Astrocyte (in vitro differentiated cells and primary cell): ENCODE data around the gene EN2. TPM values are rescaled to one million over a fixed set of nuclear protein-coding genes. Genes with fewer than 3 reads are reported as not detected.

Experiments used
- DNase-seq: peaks from one replicate; pipeline ENCODE4 v3.0.0-alpha.2; 2010; ENCODE audit warnings: low read depth
- FAIRE-seq: peaks from 2 replicates; lab custom pipeline; 2011; peaks lifted over from hg19 to GRCh38; lab: Jason Lieb, UNC
- H2AFZ ChIP-seq: 2 replicates; pipeline ENCODE4 v1.6.0; 2012; ENCODE audit warnings: low read depth, low read length, inconsistent platforms
- H3K27ac ChIP-seq: 2 replicates; pipeline ENCODE4 v1.5.1; 2011; ENCODE audit warnings: low read depth, low read length, inconsistent platforms
- H3K27me3 ChIP-seq: 2 replicates; pipeline ENCODE4 v1.6.0; 2011; ENCODE audit warnings: low read length, inconsistent platforms; ENCODE audit not compliant: insufficient read depth
- H3K36me3 ChIP-seq: 2 replicates; pipeline ENCODE4 v1.5.1; 2011; ENCODE audit warnings: low read length, inconsistent platforms; ENCODE audit not compliant: insufficient read depth
- H3K4me1 ChIP-seq: 2 replicates; pipeline ENCODE4 v1.5.1; 2011; ENCODE audit warnings: low read length, inconsistent platforms; ENCODE audit not compliant: insufficient read depth
- H3K4me2 ChIP-seq: 2 replicates; pipeline ENCODE4 v1.6.0; 2012; ENCODE audit warnings: low read length, inconsistent platforms
- H3K4me3 ChIP-seq: 2 replicates; pipeline ENCODE4 v1.5.1; 2011; ENCODE audit warnings: low read depth, mild to moderate bottlenecking, low read length, inconsistent platforms; ENCODE audit not compliant: insufficient read depth
- H3K79me2 ChIP-seq: 2 replicates; pipeline ENCODE4 v1.6.0; 2012; ENCODE audit warnings: mild to moderate bottlenecking, low read length, inconsistent platforms; ENCODE audit not compliant: insufficient read depth
- H3K9ac ChIP-seq: 2 replicates; pipeline ENCODE4 v1.6.0; 2012; ENCODE audit warnings: mild to moderate bottlenecking, low read length, inconsistent platforms
- H3K9me3 ChIP-seq: 2 replicates; pipeline ENCODE4 v1.5.1; 2012; ENCODE audit warnings: low read depth, mild to moderate bottlenecking, low read length, inconsistent platforms; ENCODE audit not compliant: insufficient read depth
- H4K20me1 ChIP-seq: 2 replicates; pipeline ENCODE4 v1.6.0; 2012; ENCODE audit warnings: low read length, inconsistent platforms; ENCODE audit not compliant: insufficient read depth
- H3K27ac Mint-ChIP-seq: one replicate; pipeline ENCODE4 v1.8.0; 2021; ENCODE audit warnings: mild to moderate bottlenecking, mixed read lengths; ENCODE audit not compliant: unreplicated experiment
- H3K27me3 Mint-ChIP-seq: one replicate; pipeline ENCODE4 v1.8.0; 2021; ENCODE audit warnings: low read depth, mixed read lengths; ENCODE audit not compliant: unreplicated experiment
- H3K36me3 Mint-ChIP-seq: one replicate; pipeline ENCODE4 v1.8.0; 2021; ENCODE audit warnings: low read depth, mixed read lengths; ENCODE audit not compliant: unreplicated experiment
- H3K4me1 Mint-ChIP-seq: one replicate; pipeline ENCODE4 v1.8.0; 2021; ENCODE audit warnings: low read depth, mixed read lengths; ENCODE audit not compliant: unreplicated experiment
- H3K4me3 Mint-ChIP-seq: one replicate; pipeline ENCODE4 v1.8.0; 2021; ENCODE audit warnings: mild to moderate bottlenecking, moderate library complexity, mixed read lengths; ENCODE audit not compliant: unreplicated experiment
- H3K9me3 Mint-ChIP-seq: one replicate; pipeline ENCODE4 v1.8.0; 2021; ENCODE audit warnings: mild to moderate bottlenecking, mixed read lengths; ENCODE audit not compliant: unreplicated experiment
- CTCF ChIP-seq: IDR thresholded peaks from 2 replicates; pipeline ENCODE4 v1.5.1; 2011; ENCODE audit warnings: low read depth, mild to moderate bottlenecking, inconsistent platforms, low read length, moderate library complexity; ENCODE audit not compliant: insufficient read depth
- EZH2 ChIP-seq: IDR thresholded peaks from 2 replicates; pipeline ENCODE4 v1.6.1; 2012; ENCODE audit warnings: mild to moderate bottlenecking, low read length, inconsistent platforms; ENCODE audit not compliant: insufficient read depth
- total RNA-seq: library from RNA; stranded (reverse); gene quantifications from 2 replicates; pipeline ENCODE4 v1.2.1, GENCODE V29; 2021

Gene EN2
- total RNA-seq, 1 donor from 2014 or later = not detected

GRCh38 chr7:155506854-155507337 is 49.0 kb downstream of the EN2 start:
- Mint-ChIP-seq H3K36me3 (no peaks in the 10 kb centered on the region), H3K4me3 (peak overlapping the region; percentile 48), H3K4me1 (peaks cover 11% of the 10 kb centered on the region), H3K9me3 (peaks cover 9% of the 10 kb centered on the region), H3K27me3 (peaks cover 93% of the 10 kb centered on the region), H3K27ac (no peak overlapping the region)
- H3K27ac ChIP-seq = no peak overlapping the region
- H3K9me3 ChIP-seq = no peaks in the 10 kb centered on the region
- no peaks in the 10 kb centered on the region for H4K20me1 ChIP-seq
- DNase-seq = no peak
- FAIRE-seq = no peak
- no peak overlapping the region for H3K9ac ChIP-seq
- peaks cover 78% of the 10 kb centered on the region for H3K27me3 ChIP-seq
- no peaks in the 10 kb centered on the region for H3K36me3 ChIP-seq
- H3K4me3 ChIP-seq = no peak overlapping the region
- no peaks in the 10 kb centered on the region for H3K4me1 ChIP-seq
- no peaks in the 10 kb centered on the region for H3K79me2 ChIP-seq
- TF ChIP-seq CTCF (no peak), EZH2 (no peak)
- H2AFZ ChIP-seq = no peak overlapping the region
- H3K4me2 ChIP-seq = no peak overlapping the region

GRCh38 chr7:155507576-155507975 is 49.6 kb downstream of the EN2 start:
- H4K20me1 ChIP-seq = no peaks in the 10 kb centered on the region
- no peak overlapping the region for H3K27ac ChIP-seq
- Mint-ChIP-seq H3K27ac (no peak overlapping the region), H3K9me3 (peaks cover 9% of the 10 kb centered on the region), H3K4me1 (peaks cover 11% of the 10 kb centered on the region), H3K36me3 (no peaks in the 10 kb centered on the region), H3K27me3 (peaks cover 94% of the 10 kb centered on the region), H3K4me3 (no peak overlapping the region)
- H3K79me2 ChIP-seq = no peaks in the 10 kb centered on the region
- FAIRE-seq (no peak), DNase-seq (no peak)
- H3K9me3 ChIP-seq = no peaks in the 10 kb centered on the region
- H3K27me3 ChIP-seq = peaks cover 80% of the 10 kb centered on the region
- no peak overlapping the region for H3K4me2 ChIP-seq
- no peak overlapping the region for H2AFZ ChIP-seq
- no peak overlapping the region for H3K4me3 ChIP-seq
- no peaks in the 10 kb centered on the region for H3K36me3 ChIP-seq
- no peak for TF ChIP-seq CTCF
- no peak for TF ChIP-seq EZH2
- no peak overlapping the region for H3K9ac ChIP-seq
- H3K4me1 ChIP-seq = no peaks in the 10 kb centered on the region

GRCh38 chr7:155508376-155509358 is 50.7 kb downstream of the EN2 start:
- Histone ChIP-seq H3K9ac (no peak overlapping the region), H3K4me3 (no peak overlapping the region), H2AFZ (no peak overlapping the region), H3K36me3 (no peaks in the 10 kb centered on the region), H3K9me3 (no peaks in the 10 kb centered on the region), H3K4me2 (no peak overlapping the region), H3K79me2 (no peaks in the 10 kb centered on the region), H3K4me1 (no peaks in the 10 kb centered on the region), H4K20me1 (no peaks in the 10 kb centered on the region), H3K27ac (no peak overlapping the region), H3K27me3 (peaks cover 75% of the 10 kb centered on the region)
- peaks cover 9% of the 10 kb centered on the region for H3K9me3 Mint-ChIP-seq
- TF ChIP-seq EZH2 = no peak
- no peak for TF ChIP-seq CTCF
- peaks cover 91% of the 10 kb centered on the region for H3K27me3 Mint-ChIP-seq
- H3K4me3 Mint-ChIP-seq = peak overlapping the region; percentile 77
- H3K4me1 Mint-ChIP-seq = peaks cover 11% of the 10 kb centered on the region
- H3K36me3 Mint-ChIP-seq = no peaks in the 10 kb centered on the region
- no peak for FAIRE-seq
- no peak overlapping the region for H3K27ac Mint-ChIP-seq
- no peak for DNase-seq
